Right lobe of liver (tissue), 4 donors: ENCODE measurements around the gene PGLYRP2.

Source experiments
- POLR2A ChIP-seq: fragments of 450-650 bp; IDR thresholded peaks from one replicate; pipeline ENCODE4 v1.6.1; 2017; ENCODE audit warnings: antibody characterized with exemption, mild to moderate bottlenecking
- TF ChIP-seq, protein P1 (sequence below), 4 donors: fragments of 200-600 bp in 3 of 4; fragments of 450-650 bp in 1 of 4; IDR thresholded peaks; one replicate each; pipeline versions ENCODE4 v1.5.1 to v1.8.0; 2016 to 2022; ENCODE audit warnings: antibody characterized with exemption in 4 of 4, mild to moderate bottlenecking in 2 of 4
- donor health status: DM: no; HTN: no; CAD: no.
- donor health status: DM: no; HTN: no; CAD: no.
- donor health status: DM: no; HTN: yes; CAD: no.

DNA sequence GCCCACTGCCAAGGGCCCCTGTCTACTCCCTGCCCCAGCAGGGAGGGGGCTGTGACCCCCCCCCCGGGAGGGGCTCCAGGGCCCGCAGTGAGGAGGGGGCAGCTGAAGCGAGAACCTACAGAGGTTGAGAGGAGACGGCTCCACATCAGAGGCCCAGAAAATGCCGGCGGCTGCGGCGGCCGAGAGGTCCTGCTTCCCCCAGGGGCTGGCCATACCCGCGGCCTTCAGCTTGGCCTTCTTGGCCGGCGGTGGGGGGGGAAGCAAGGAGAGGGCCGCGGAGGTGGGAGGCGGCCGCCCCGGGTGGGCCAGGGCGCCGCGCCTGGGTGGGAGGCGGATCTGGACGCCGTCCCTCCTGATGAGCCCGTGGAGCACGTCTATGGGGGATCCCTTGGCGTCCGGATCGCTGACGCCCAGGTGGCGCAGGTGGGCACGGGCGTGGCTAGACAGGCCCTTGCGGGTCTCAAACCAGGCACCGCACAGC is 51.3 kb downstream of the PGLYRP2 start:
- TF ChIP-seq, protein P1, sequence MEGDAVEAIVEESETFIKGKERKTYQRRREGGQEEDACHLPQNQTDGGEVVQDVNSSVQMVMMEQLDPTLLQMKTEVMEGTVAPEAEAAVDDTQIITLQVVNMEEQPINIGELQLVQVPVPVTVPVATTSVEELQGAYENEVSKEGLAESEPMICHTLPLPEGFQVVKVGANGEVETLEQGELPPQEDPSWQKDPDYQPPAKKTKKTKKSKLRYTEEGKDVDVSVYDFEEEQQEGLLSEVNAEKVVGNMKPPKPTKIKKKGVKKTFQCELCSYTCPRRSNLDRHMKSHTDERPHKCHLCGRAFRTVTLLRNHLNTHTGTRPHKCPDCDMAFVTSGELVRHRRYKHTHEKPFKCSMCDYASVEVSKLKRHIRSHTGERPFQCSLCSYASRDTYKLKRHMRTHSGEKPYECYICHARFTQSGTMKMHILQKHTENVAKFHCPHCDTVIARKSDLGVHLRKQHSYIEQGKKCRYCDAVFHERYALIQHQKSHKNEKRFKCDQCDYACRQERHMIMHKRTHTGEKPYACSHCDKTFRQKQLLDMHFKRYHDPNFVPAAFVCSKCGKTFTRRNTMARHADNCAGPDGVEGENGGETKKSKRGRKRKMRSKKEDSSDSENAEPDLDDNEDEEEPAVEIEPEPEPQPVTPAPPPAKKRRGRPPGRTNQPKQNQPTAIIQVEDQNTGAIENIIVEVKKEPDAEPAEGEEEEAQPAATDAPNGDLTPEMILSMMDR (IDR thresholded peaks at IDR 0.05) = no peak
- no peak for TF ChIP-seq POLR2A
